Esophagus muscularis mucosa (tissue), 4 donors: ENCODE measurements around the gene RMI2. TPM values are rescaled to one million over a fixed set of nuclear protein-coding genes. Genes with fewer than 3 reads are reported as not detected.

Experiments used
- DNase-seq: peaks from one replicate; pipeline ENCODE4 v3.0.0-alpha.2; 2017; ENCODE audit errors: extremely low spot score
- H3K27ac ChIP-seq, 4 donors: fragments of 200-600 bp; sonication (generic); replicated peaks in 1 of 4; 1 replicate in 3 of 4; 2 replicates in 1 of 4; pipeline ENCODE4 v1.5.1; 2016 to 2019; ENCODE audit warnings: mild to moderate bottlenecking in 1 of 4
- H3K27me3 ChIP-seq, 4 donors: fragments of 200-600 bp; sonication (generic); one replicate each; pipeline versions ENCODE4 v1.5.1 to v1.6.0; 2016 to 2019
- H3K36me3 ChIP-seq, 4 donors: fragments of 200-600 bp; sonication (generic); one replicate each; pipeline ENCODE4 v1.5.1; 2016 to 2019
- H3K4me1 ChIP-seq, 4 donors: fragments of 200-600 bp; sonication (generic); one replicate each; pipeline ENCODE4 v1.5.1; 2016 to 2019
- H3K4me3 ChIP-seq, 4 donors: fragments of 200-600 bp; sonication (generic); 1 replicate in 2 of 4; 2 replicates in 2 of 4; pipeline ENCODE4 v1.5.1; 2016 to 2019; ENCODE audit warnings: mild to moderate bottlenecking in 4 of 4, moderate library complexity in 1 of 4
- H3K9me3 ChIP-seq, 4 donors: fragments of 200-600 bp; sonication (generic); 1 replicate in 3 of 4; 2 replicates in 1 of 4; pipeline ENCODE4 v1.5.1; 2016 to 2019
- CTCF ChIP-seq, 3 experiments: fragments of 200-600 bp in 2 of 3; fragments of 450-650 bp in 1 of 3; sonication (generic) in 2 of 3; IDR thresholded peaks; one replicate each; pipeline ENCODE4 v1.5.1; 2017 to 2019; ENCODE audit warnings: antibody characterized with exemption in 3 of 3, mild to moderate bottlenecking in 2 of 3, moderate library complexity in 1 of 3
- EP300 ChIP-seq: sonication (generic); formaldehyde crosslinking; IDR thresholded peaks from one replicate; pipeline ENCODE4 v1.6.1; 2017; ENCODE audit warnings: antibody characterized with exemption
- POLR2A ChIP-seq: fragments of 450-650 bp; IDR thresholded peaks from one replicate; pipeline ENCODE4 v1.6.1; 2017; ENCODE audit warnings: antibody characterized with exemption, moderate library complexity, mild to moderate bottlenecking, low read depth
- POLR2AphosphoS5 ChIP-seq, 2 donors: sonication (generic); formaldehyde crosslinking; IDR thresholded peaks; one replicate each; pipeline ENCODE4 v1.6.1; 2017; ENCODE audit warnings: antibody characterized with exemption in 2 of 2
- WGBS: methylation state at CpG from one replicate; pipeline ENCODE4 v1.1.5; 2018; 5-methylcytosine and 5-hydroxymethylcytosine counted together
- intact Hi-C: fragments of 100-400 bp; cut with DNase I; formaldehyde crosslinking; loops from one replicate; pipeline ENCODE4 v1.15.1; 2023
- total RNA-seq, 4 donors: library from RNA; depleted of rRNA; stranded (reverse); fragments of >200 nt; gene quantifications; one replicate each; pipeline versions ENCODE4 v1.1.0 to v1.2.1, GENCODE V29; 2016

The RMI2 gene
- total RNA-seq, 4 donors from 2014 or later: 0.29 to 1.7 (median 0.33) TPM; not detected in 1

- DNase-seq: no peak
- peaks cover 0 to 5% (median 5%) of the 10 kb centered on the region in 4 donors for H3K4me1 ChIP-seq
- H3K36me3 ChIP-seq: no peaks in the 10 kb centered on the region
- no peak overlapping the region for H3K4me3 ChIP-seq
- no peak overlapping the region for H3K27ac ChIP-seq
- TF ChIP-seq CTCF (IDR thresholded peaks at IDR 0.05): no peak
- TF ChIP-seq POLR2A: no peak
- TF ChIP-seq POLR2AphosphoS5 (IDR thresholded peaks at IDR 0.05): no peak
- no peak for TF ChIP-seq EP300
- no peaks in the 10 kb centered on the region for H3K9me3 ChIP-seq
- intact Hi-C loops: no loop called here
- peaks cover 0 to 24% (median 0%) of the 10 kb centered on the region in 4 donors for H3K27me3 ChIP-seq
- 93% methylated on average over 13 of the region's 25 CpGs for WGBS
These were observed 39.1 kb downstream of the RMI2 start for GRCh38 chr16:11384184-11384955.

GRCh38 chr16:11384956-11385586 is 39.8 kb downstream of the RMI2 start:
- intact Hi-C loops: no loop called here
- peaks cover 0 to 24% (median 0%) of the 10 kb centered on the region in 4 donors for H3K27me3 ChIP-seq
- no peak overlapping the region for H3K4me3 ChIP-seq
- no peak for DNase-seq
- H3K36me3 ChIP-seq: no peaks in the 10 kb centered on the region
- H3K9me3 ChIP-seq: no peaks in the 10 kb centered on the region
- 90% methylated on average over 2 of the region's 20 CpGs for WGBS
- no peak overlapping the region for H3K27ac ChIP-seq
- TF ChIP-seq POLR2A: no peak
- TF ChIP-seq CTCF (IDR thresholded peaks at IDR 0.05): no peak
- TF ChIP-seq EP300: no peak
- TF ChIP-seq POLR2AphosphoS5 (IDR thresholded peaks at IDR 0.05): no peak
- peaks cover 0 to 5% (median 5%) of the 10 kb centered on the region in 4 donors for H3K4me1 ChIP-seq

DNA sequence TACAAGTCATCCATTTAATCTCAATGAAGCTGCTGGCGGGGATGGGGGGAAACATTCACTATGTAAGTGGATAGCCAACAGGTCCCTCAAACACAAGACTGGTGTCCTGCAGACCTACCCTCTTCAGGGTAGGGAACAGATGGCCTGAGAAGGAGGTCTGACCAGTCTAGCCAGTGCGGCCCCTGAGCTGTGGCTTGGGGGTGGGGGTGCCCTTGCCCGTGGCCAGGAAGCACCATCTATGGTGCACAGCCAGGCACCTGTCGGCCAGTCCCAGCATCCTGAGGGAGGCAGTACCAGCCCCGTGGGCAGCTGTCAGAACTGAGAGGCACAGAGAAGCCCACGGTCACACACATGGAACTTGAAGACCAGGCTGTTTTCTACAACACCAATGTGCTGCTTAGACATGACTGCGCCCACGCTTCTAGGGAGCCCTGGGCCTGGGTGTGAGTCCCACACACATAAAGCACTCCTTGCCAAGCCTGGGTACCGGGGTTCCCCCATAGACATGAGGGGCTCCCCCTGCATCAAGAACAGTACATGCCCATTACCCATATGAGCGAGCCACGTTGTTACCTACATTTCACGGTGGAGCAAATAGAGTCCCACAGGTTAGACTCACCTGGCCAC is 40.9 kb downstream of the RMI2 start:
- no peak for DNase-seq
- no peak overlapping the region for H3K27ac ChIP-seq
- no peaks in the 10 kb centered on the region for H3K9me3 ChIP-seq
- H3K36me3 ChIP-seq: no peaks in the 10 kb centered on the region
- TF ChIP-seq CTCF (IDR thresholded peaks at IDR 0.05): no peak
- no peak for TF ChIP-seq EP300
- TF ChIP-seq POLR2AphosphoS5 (IDR thresholded peaks at IDR 0.05): no peak
- TF ChIP-seq POLR2A: no peak
- intact Hi-C loops: no loop called here
- peaks cover 0 to 24% (median 0%) of the 10 kb centered on the region in 4 donors for H3K27me3 ChIP-seq
- H3K4me3 ChIP-seq: no peak overlapping the region
- peaks cover 0 to 5% (median 5%) of the 10 kb centered on the region in 4 donors for H3K4me1 ChIP-seq
- WGBS: 90% methylated on average over 8 of the region's 12 CpGs

DNA sequence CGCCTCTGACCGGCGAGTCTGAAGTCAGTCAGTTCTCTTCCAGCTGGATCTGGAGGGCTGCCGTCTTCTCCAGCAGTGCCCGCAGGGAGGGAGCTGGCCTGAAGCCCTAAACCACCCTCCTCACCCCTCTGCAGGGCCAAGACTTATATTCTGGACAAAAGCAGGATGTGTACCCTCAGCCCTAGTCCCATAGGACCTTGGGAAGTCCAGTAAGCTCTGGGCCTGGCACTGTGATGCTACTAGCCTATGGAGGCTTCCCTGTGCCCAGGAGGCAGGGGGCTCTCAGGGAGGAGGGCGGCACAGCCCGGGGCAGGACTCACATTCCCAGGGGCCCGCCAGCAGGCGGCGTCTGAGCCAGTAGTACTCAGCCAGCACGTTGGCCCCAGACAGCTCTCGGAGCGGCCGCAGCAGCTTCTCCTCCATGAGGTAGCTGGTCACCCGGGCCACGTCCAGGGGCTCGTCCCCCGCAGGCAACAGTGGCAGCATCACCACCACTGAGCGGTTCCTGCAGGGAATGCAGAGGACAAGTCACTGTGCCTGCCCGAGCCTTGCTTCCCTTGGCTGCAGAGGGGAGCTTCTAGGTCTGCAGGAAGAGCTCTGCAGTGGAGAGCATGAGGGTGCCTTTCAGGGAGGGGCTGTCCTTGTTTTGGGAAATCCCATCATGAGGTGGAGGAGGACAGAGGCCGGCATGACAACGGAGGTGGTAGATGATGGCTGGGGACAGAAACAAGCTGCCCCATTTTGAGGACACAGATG is 41.7 kb downstream of the RMI2 start:
- WGBS: 38% methylated on average over 5 of the region's 22 CpGs
- TF ChIP-seq EP300 (no peak), POLR2A (no peak), POLR2AphosphoS5 (IDR thresholded peaks at IDR 0.05) (no peak), CTCF (IDR thresholded peaks at IDR 0.05) (peak in 1 of 3 experiments; percentile 23)
- Histone ChIP-seq H3K36me3 (no peaks in the 10 kb centered on the region), H3K27ac (no peak overlapping the region), H3K27me3 (peaks cover 0 to 24% (median 0%) of the 10 kb centered on the region in 4 donors), H3K9me3 (no peaks in the 10 kb centered on the region), H3K4me1 (peaks cover 0 to 5% (median 5%) of the 10 kb centered on the region in 4 donors), H3K4me3 (no peak overlapping the region)
- intact Hi-C loops: no loop called here
- no peak for DNase-seq
